ENCODE results near the gene SORBS1.

Gene SORBS1

DNA sequence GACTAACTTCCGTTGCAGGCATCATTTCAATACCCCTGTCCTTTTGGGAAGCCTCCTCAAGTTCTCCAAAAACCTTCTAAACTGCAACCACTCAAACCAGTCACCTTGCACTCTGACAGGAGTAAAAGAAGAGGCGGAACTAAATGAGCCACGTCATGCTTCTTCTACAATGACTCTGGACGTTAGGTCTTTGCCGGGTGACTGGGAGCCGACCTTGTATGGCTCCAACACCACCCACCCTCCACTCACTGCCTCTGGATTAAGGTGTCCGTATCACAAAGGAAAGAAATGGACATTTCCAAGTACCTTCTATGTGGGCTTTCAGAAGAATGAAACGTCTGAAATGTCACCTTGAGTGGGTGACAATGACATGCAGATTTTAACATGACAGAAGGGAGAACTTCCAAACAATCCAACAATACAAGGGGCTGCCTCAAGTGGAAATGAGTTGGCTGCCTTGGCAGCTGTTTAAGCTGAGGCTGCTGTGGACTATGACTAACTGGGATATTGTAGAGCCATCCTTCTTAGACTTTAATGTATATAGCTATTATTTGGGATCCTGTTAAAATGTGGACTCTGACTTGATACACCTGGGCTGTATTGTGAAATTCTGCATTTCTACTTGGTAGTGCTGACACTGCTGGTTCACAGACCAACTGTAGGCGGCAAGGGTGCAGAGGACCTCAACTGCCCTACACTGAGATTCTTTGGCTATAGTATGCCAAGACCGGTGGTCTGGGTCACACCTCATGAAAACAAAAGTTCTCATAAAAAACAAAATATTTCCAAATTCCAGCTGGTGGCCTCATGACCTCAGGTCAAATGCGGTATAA, 236.5 kb downstream of the SORBS1 start:
- DNase-seq (ENCODE audit: low read depth, low spot score), result no peak

DNA sequence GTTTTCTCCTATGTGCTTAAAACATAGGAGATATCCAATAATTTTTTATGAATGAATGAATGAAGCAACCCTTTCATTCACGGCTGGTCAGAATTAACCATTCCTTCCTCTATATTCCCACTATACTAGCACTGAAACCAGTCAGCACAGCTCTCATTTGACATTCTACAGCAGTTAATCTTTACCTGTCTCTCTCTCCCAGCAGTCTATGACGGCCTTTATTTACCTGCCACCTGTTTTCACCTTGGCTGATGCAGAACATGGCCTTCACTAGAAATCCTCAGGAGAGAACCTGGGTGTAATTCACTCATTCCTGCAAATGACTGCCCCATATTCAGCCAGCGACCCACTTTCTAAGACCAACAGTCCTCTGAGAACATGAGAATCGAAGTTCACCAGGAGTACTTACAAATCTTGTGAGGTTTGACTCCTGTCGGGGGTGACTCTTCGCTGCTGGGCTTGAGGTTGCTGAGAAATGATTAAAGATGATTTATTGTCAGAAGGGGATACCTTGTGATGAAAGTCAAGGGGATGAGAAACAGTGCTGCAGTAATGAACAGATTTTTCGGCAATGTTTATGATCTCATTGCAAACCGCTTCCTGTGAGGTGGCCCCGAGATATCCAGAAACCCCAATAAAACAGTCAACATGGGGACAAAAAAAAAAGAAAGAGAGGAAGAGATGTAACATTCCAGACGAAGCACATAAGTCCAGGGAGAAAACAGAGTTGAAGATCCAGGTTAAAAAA, 239.4 kb downstream of the SORBS1 start:
- DNase-seq (ENCODE audit: low read depth, low spot score), result no peak

GRCh38 chr10:95319239-95319638, 241.9 kb downstream of the SORBS1 start:
- DNase-seq (ENCODE audit: low read depth, low spot score), result no peak

- no peak for DNase-seq (ENCODE audit: low read depth, low spot score)
Observed at GRCh38 chr10:95315509-95315908, 245.7 kb downstream of the SORBS1 start.

DNA sequence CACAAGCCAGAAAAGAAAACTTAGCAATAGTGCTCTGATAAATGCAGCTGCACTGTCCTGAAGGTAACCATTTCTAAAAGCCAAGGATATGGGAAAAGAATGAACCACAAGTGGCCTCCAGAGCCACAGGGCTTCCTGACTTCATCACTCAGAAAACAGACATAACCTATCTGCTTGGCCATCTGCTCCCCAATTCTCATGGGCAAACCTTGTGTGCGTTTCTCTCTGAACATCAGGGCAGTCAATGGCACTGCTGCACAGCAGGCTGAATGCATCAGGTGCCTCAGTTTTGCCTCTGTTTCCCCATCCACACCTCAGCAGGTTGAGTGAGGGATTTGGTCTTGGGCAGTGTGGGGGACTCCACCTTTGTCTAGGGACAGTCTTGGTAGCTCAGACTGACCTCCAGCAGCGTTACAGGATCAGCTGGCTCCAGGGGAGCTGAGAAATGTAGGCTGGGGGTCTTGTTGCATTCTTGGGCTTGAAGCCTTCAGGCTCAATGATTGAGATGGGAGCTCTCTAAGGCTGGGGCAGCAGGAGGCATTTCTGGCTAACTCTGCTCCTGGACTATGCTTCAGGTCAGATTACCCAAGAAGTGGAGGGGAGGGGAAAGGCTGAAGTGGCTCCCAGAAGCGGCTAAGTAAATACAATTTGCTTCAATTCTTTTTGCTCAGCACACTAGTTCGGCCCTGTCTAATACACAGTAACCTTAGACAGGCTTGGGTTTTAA, 246.8 kb downstream of the SORBS1 start:
- DNase-seq (ENCODE audit: low read depth, low spot score), result no peak

DNA sequence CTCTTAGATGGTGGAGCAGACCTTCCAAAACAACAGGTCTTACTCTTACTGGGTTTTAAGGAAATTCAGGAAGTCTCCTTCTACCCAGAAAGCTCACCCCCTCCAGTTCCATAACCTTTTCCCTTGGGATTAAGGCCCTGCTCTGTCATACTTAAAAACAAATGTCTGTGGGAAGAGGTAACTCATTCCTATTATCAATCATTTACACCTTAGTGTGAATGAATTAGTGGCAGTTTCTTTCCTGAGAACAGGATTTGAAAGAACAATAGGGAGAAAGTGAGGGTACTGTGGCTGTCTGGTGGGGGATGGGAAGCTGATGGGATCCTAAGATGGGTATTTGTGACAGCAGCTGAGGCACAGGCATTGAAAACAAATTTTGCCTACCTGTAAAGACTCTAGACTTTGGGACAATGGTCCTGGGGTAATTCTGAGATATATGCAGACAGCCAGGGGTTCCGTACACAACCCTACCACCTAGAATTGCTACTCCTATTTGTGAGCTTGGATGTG, 248.1 kb downstream of the SORBS1 start:
- DNase-seq (ENCODE audit: low read depth, low spot score), result no peak

GRCh38 chr10:95312257-95312656, 248.9 kb downstream of the SORBS1 start:
- no peak for DNase-seq (ENCODE audit: low read depth, low spot score)

DNA sequence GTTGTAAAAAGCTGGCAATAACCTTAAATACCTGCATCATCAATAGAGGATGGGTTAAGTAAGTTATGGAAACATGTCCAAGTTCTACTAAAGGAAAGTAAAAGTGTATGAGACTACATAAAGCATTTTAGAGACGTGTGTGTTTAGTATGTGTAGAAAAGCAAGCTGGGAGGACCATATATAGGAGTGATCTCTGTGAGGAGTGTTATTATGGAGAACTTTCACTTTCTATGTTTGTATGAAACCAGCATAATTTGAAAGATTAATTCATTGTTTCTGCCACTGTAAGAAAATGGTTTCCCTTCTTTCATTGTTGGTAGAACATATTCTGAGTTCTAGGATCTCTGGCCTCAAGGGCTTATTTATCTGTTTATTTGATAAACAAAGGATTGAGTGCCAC, 251.2 kb downstream of the SORBS1 start:
- DNase-seq (ENCODE audit: low read depth, low spot score), result no peak

- no peak for DNase-seq (ENCODE audit: low read depth, low spot score)
Observed at GRCh38 chr10:95308389-95309302, 252.5 kb downstream of the SORBS1 start.

- DNase-seq (ENCODE audit: low read depth, low spot score), result no peak
Observed at GRCh38 chr10:95306851-95307250, 254.3 kb downstream of the SORBS1 start.

DNA sequence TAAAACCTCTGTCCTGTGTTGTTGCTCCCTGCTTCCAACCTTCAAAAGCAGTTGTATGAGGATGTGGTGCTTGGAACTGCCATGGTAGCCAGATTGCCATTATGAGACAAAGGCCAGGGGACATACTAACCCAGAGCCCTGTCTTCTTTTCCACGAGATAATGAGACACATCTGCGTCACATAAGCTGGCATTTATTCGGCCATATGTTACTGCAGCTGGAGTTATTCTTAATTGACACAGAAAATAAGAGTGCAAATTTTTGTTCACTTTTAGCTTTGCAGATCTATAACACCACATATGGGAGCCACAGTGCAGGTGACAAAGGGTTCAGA, 254.9 kb downstream of the SORBS1 start:
- DNase-seq (ENCODE audit: low read depth, low spot score), result no peak

- DNase-seq (ENCODE audit: low read depth, low spot score), result no peak
Observed at GRCh38 chr10:95305606-95306317, 255.4 kb downstream of the SORBS1 start.

DNA sequence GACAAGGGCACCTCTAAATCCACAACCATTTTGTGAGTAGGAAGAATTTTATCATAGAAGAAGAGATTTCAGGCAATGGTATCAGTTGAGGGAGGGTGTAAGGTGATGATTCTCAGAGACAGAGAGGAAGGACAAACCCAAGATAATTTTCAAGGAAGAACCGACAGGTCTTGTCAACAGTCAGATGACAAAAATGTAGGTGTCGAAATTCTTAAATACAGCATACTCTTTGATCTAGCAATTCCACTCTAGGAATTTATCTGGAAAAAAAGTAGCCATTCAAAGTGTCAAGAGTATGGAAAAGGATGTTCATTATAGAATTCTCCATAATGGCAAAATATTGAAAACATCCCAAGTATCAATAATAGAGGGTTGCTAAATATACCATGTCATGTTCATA, 256.2 kb downstream of the SORBS1 start:
- DNase-seq (ENCODE audit: low read depth, low spot score), result no peak

- no peak for DNase-seq (ENCODE audit: low read depth, low spot score)
Observed at GRCh38 chr10:95304463-95304862, 256.7 kb downstream of the SORBS1 start.

GRCh38 chr10:95303950-95304349, 257.2 kb downstream of the SORBS1 start:
- no peak for DNase-seq (ENCODE audit: low read depth, low spot score)

DNA sequence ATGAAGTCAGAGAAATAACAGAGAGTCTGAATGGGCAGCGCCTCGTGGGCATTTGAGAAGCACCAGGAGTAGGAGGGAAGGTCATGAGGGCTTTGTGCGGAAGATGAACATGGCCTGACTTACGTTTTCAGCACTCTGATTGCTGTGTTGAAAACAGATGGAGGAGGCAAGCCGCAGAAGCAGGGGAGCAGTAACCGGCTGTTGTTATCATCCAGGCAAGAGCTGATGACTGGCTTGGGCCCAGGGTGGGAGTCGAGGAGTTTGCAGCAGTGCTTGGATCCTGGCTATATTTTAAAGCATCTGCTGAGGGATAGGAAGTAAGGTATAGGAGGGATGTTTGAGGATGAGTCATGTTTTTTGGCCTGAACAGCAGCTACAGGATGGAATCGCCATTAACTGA, 257.6 kb downstream of the SORBS1 start:
- DNase-seq (ENCODE audit: low read depth, low spot score), result no peak

- DNase-seq (ENCODE audit: low read depth, low spot score), result no peak
Observed at GRCh38 chr10:95300022-95300539, 261.1 kb downstream of the SORBS1 start.

DNA sequence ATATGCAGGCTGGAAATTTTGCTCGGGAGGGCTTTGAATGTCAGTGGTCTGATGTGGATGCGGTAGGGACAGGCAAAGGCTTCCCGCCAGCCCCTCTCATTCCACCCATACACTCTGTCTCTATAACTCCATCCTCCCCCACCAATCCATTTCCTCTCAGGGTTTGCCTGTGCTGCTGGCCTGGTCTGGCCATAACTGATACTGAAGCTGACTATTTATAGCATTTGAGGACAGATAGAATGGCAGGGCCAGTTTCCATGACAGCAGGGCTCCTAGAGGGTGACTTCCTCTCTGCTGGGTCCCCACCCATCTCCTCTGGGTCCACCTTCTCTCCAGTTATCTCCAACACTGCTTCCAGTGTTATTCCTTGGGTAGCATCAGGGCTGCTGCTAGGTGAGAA, 263.8 kb downstream of the SORBS1 start:
- no peak for DNase-seq (ENCODE audit: low read depth, low spot score)

DNA sequence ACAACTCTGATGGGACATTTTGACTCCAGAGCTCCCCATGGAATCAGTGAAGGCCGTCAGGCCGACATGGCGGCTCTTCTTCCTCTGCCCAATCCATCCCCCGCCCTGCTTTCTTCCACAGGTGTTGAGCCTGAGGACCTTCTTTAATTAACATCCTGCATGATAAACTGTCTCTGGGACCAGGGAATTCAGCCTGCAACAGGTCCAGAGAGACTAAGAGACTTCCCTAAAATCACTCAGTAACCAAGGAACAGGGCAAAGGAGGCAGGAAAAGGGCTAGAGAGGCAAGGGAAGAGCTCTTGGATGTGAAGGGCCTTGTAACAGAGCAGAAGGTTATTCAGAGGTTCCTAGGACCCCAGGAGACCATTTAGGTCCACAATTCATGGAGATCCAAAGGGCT, 264.4 kb downstream of the SORBS1 start:
- no peak for DNase-seq (ENCODE audit: low read depth, low spot score)

- no peak for DNase-seq (ENCODE audit: low read depth, low spot score)
Observed at GRCh38 chr10:95295031-95295755, 266.0 kb downstream of the SORBS1 start.

Measured in activated naive CD8-positive, alpha-beta T cell treated with anti-CD3 and anti-CD28 coated beads, Interleukin-2, amount 50 U/mL, for 16 hours (primary cell).